HL-60 (cell line): ENCODE data around the gene SZRD1.
A peak's percentile ranks its signal among the peaks of the same experiment; 100 is the strongest.

Experiments used
- DNase-seq, 2 experiments: peaks; one replicate each; pipeline ENCODE4 v3.0.0-alpha.2; 2010 to 2020; ENCODE audit warnings: low read depth in 1 of 2, low spot score in 1 of 2
- H3K27ac ChIP-seq: fragments of 250-450 bp; sonication (Bioruptor Pico); replicated peaks from 2 replicates; pipeline ENCODE4 v1.5.1; 2020; ENCODE audit warnings: mild to moderate bottlenecking, moderate library complexity
- H3K27me3 ChIP-seq: fragments of 250-450 bp; sonication (Bioruptor Pico); 2 replicates; pipeline ENCODE4 v1.5.1; 2021; ENCODE audit warnings: mild to moderate bottlenecking, moderate library complexity; ENCODE audit not compliant: insufficient read depth, poor library complexity, severe bottlenecking
- H3K4me3 ChIP-seq: replicated peaks from 2 replicates; pipeline ENCODE4 v1.5.1; 2011; ENCODE audit warnings: mild to moderate bottlenecking, control low read depth, low read length; ENCODE audit not compliant: insufficient read depth
- CTCF ChIP-seq: IDR thresholded peaks from one replicate; pipeline ENCODE4 v1.5.1; 2011; ENCODE audit warnings: low read length, control low read depth, inconsistent platforms; ENCODE audit not compliant: insufficient read depth
- GABPA ChIP-seq: IDR thresholded peaks from 2 replicates; pipeline ENCODE4 v1.6.1; 2012; ENCODE audit warnings: low read depth
- POLR2AphosphoS5 ChIP-seq: IDR thresholded peaks from 2 replicates; pipeline ENCODE4 v1.6.1; 2012; ENCODE audit warnings: low read depth
- REST ChIP-seq: IDR thresholded peaks from 2 replicates; pipeline ENCODE4 v1.6.1; 2012; ENCODE audit warnings: low read depth; ENCODE audit not compliant: insufficient replicate concordance
- SPI1 ChIP-seq: IDR thresholded peaks from 2 replicates; pipeline ENCODE4 v1.6.1; 2012; ENCODE audit warnings: low read depth, mild to moderate bottlenecking, borderline replicate concordance

Gene SZRD1

GRCh38 chr1:16351994-16352841 is 14.8 kb upstream of the SZRD1 start, which contains the start of gene FBXO42:
Gene FBXO42, minus strand, starts transcription at chr1:16352480. Its CDS starts 37,062 bp downstream, at chr1:16315418.
- Histone ChIP-seq H3K4me3 (peak within 1 kb of the TSS; percentile 79), H3K27ac (peak within 1 kb of the TSS; percentile 85), H3K27me3 (no peaks in the 10 kb centered on the region)
- DNase-seq: peak; percentile 81 to 89
- TF ChIP-seq REST (peak; percentile 32), POLR2AphosphoS5 (peak; percentile 85; the same call in 1 of the 2 replicates), CTCF (no peak), SPI1 (no peak), GABPA (no peak)

GRCh38 chr1:16352842-16353535 is 14.1 kb upstream of the SZRD1 start:
- H3K27me3 ChIP-seq: no peaks in the 10 kb centered on the region
- H3K27ac ChIP-seq: peak overlapping the region; percentile 85
- DNase-seq: no peak
- H3K4me3 ChIP-seq: peak overlapping the region; percentile 45
- TF ChIP-seq GABPA (no peak), CTCF (no peak), SPI1 (no peak), POLR2AphosphoS5 (no peak)

- Histone ChIP-seq H3K4me3 (no peak overlapping the region), H3K27me3 (no peaks in the 10 kb centered on the region), H3K27ac (no peak overlapping the region)
- no peak for DNase-seq
- TF ChIP-seq REST (no peak), CTCF (no peak), GABPA (no peak), POLR2AphosphoS5 (no peak), SPI1 (no peak)
These were observed 12.4 kb upstream of the SZRD1 start for GRCh38 chr1:16354619-16355018.
